GM12873 (cell line): ENCODE data around the gene SLC35G2.

Experiments
- CTCF ChIP-seq: IDR thresholded peaks from 2 replicates; pipeline ENCODE4 v1.5.1; 2012; ENCODE audit warnings: low read depth, mild to moderate bottlenecking, moderate library complexity, low read length, control low read depth; ENCODE audit not compliant: insufficient read depth; ENCODE audit errors: missing control alignments

SLC35G2 gene

GRCh38 chr3:136882571-136882970, 63.6 kb downstream of the SLC35G2 start:
- TF ChIP-seq CTCF, result no peak

- no peak for TF ChIP-seq CTCF
Measured at GRCh38 chr3:136883967-136884720, 65.2 kb downstream of the SLC35G2 start.

- no peak for TF ChIP-seq CTCF
Measured at GRCh38 chr3:136885357-136886213, 66.7 kb downstream of the SLC35G2 start.

- no peak for TF ChIP-seq CTCF
Measured at GRCh38 chr3:136889947-136890346, 71.0 kb downstream of the SLC35G2 start.

GRCh38 chr3:136891934-136892855, 73.3 kb downstream of the SLC35G2 start:
- no peak for TF ChIP-seq CTCF

GRCh38 chr3:136893848-136894443, 75.0 kb downstream of the SLC35G2 start:
- TF ChIP-seq CTCF, result no peak
